Stimulated activated naive CD4-positive, alpha-beta T cell (primary cell): ENCODE data around the gene ZC3H12D.

Experiments used
- DNase-seq, 6 experiments: peaks; one replicate each; lab custom pipeline; 2025; lab: John Stamatoyannopoulos, UW

Gene ZC3H12D

GRCh38 chr6:149414821-149415220 is 70.0 kb downstream of the ZC3H12D start:
- no peak for DNase-seq

GRCh38 chr6:149414009-149414408 is 70.8 kb downstream of the ZC3H12D start:
- no peak for DNase-seq

DNA sequence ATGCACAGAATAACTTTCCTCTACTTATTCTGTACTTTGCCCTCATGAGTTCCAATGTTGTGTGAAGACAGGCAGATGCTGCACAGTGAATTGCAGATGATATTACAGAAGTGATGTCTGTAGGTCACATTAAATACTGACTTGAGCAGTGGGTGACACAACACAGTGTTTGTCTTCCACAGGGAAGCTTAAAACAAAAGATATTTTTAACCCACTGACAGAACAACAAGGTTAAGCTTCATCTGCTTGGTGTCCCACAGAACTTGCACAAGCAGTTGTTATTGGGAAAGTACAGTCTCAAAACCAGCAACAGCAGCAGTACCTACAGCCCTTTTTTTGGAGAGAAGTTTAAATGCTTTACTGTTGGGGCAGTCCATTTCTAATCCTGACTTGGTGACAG is 74.3 kb downstream of the ZC3H12D start:
- no peak for DNase-seq

GRCh38 chr6:149409617-149410016 is 75.2 kb downstream of the ZC3H12D start:
- DNase-seq: no peak

DNA sequence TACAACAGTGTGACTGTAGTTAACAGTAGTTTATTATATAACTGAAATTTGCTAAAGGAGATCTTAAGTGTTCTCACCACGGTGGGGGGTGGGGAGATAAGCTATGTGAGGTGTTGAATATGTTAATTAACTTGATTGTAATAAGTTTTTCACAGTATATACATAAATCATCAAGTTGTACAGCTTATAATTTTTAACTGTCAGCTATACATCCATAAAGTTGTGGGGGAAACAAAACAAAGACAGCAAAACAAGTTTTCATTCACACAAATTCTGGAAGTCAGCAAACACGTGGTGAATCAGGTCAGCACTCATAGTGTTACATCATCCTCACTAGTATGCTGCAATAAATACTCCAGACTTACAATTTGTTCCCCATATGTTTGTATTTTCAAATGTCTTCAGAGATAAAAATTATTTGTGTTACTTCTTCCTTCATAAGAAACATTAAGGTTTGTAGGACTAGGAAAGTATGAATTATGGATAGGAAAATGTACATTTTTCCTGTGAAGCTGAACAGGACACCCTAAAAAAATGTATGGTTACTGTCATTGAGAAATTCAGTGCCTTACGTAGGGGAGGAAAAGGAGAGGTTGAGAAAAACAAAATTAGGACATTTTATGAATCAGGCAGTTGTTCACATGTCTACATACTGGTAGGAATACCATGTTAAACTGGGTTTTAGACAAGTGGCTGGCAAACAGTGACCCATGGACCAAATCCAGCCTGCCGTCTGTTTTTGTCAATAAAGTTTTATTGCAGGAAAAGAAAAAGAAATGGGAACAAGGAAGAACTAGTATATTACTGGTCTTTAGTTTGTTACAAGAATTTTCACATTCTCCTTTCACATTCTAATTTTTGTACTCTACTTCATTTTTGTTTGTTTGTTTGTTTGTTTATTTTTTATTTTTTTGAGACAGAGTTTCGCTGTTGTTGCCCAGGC is 78.7 kb downstream of the ZC3H12D start:
- DNase-seq: no peak

- no peak for DNase-seq
Observed at GRCh38 chr6:149403534-149403933, 81.3 kb downstream of the ZC3H12D start.

GRCh38 chr6:149400050-149400449 is 84.8 kb downstream of the ZC3H12D start, which contains the start of gene SUMO4:
Gene SUMO4, plus strand, starts transcription at chr6:149400262. Its CDS starts 130 bp downstream, at chr6:149400392.
- no peak for DNase-seq

DNA sequence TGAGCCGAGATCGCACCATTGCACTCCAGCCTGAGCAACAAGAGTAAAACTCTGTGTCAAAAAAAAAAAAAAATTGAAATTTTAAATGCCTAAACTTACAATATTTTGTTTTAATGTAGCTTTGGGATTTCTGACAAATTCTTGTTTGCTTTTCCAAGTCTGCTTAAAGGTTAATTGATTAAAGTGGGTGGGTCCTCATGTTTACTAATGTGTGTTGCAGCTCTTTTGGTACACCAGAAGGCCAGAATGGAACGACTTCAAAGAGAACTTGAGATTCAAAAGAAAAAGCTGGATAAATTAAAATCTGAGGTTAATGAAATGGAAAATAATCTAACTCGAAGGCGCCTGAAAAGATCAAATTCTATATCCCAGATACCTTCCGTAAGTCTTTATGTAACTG is 87.4 kb downstream of the ZC3H12D start:
- DNase-seq: no peak
